OCI-LY1 (cell line): Measurements from ENCODE around the gene MRAS.

Source experiments
- EZH2 ChIP-seq: fragments of 200-600 bp; sonication (generic), shearing (Covaris generic); IDR thresholded peaks from 2 replicates; pipeline ENCODE4 v1.8.0; 2017; ENCODE audit warnings: borderline replicate concordance, mixed run types, mild to moderate bottlenecking, antibody characterized with exemption, low read length, moderate library complexity, mixed read lengths
- TF ChIP-seq, protein P1 (sequence below): fragments of 200-600 bp; sonication (generic), shearing (Covaris generic); IDR thresholded peaks from 2 replicates; pipeline ENCODE4 v1.5.1; 2017; ENCODE audit warnings: mild to moderate bottlenecking, antibody characterized with exemption, low read length, moderate library complexity, mixed read lengths

DNA sequence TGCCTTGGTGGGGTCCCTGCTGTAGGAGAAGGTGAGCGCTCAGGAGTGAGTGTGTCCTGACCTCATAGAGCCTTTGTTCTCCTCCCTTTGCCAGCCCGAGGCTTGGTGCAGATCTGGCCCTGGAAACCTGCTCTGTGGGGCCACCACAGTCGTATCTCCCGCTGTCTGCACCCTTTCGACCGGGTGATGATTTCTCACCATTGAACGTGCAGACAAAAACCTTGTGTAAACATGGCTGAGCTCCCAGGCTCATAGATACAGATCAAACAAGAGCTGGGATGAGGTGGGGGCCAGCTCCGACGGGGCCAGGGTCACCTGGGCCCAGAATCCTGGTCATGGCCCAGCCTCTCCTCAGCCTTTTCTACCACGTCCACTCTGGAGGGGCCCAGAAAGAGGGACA, 51.4 kb downstream of the MRAS start:
- TF ChIP-seq EZH2 = no peak
- TF ChIP-seq, protein P1, sequence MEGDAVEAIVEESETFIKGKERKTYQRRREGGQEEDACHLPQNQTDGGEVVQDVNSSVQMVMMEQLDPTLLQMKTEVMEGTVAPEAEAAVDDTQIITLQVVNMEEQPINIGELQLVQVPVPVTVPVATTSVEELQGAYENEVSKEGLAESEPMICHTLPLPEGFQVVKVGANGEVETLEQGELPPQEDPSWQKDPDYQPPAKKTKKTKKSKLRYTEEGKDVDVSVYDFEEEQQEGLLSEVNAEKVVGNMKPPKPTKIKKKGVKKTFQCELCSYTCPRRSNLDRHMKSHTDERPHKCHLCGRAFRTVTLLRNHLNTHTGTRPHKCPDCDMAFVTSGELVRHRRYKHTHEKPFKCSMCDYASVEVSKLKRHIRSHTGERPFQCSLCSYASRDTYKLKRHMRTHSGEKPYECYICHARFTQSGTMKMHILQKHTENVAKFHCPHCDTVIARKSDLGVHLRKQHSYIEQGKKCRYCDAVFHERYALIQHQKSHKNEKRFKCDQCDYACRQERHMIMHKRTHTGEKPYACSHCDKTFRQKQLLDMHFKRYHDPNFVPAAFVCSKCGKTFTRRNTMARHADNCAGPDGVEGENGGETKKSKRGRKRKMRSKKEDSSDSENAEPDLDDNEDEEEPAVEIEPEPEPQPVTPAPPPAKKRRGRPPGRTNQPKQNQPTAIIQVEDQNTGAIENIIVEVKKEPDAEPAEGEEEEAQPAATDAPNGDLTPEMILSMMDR = no peak
